ENCODE data around the gene KCND3.

KCND3 gene

DNA sequence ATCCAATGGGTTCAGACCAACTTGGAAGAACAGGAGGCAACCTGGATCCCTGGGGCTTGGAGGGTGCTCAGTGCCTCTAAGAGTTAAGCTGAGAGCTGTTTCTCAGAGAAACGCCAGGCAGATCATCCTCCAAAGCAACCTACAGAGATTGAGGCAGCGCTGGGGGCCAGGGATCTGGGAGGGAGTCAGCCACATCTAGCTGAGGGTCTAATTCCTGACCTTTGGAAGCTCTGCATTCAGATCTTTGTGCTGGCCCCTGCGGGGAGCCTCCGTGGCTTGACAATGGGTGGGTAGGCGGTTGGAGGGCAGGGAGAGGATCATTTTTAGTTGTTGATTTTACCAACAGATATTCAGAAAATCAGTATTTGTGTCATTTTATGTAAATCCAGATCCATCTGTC is 154.5 kb downstream of the KCND3 start:
- TF ChIP-seq SNAI2 (CRISPR knock-in tag; IDR thresholded peaks at IDR 0.05) = no peak
- no peak for TF ChIP-seq ZNF70 (CRISPR knock-in tag; IDR thresholded peaks at IDR 0.05)
- TF ChIP-seq ARNTL (CRISPR knock-in tag; IDR thresholded peaks at IDR 0.05; ENCODE audit: borderline replicate concordance, low read depth) = no peak
- no peak for ATAC-seq

- no peak for TF ChIP-seq ZFP3 (CRISPR knock-in tag; IDR thresholded peaks at IDR 0.05)
- no peak for TF ChIP-seq CSDC2 (CRISPR knock-in tag; IDR thresholded peaks at IDR 0.05)
- no peak for TF ChIP-seq PPARA (CRISPR knock-in tag; IDR thresholded peaks at IDR 0.05; ENCODE audit: borderline replicate concordance)
- TF ChIP-seq ZNF70 (CRISPR knock-in tag; IDR thresholded peaks at IDR 0.05) = no peak
- no peak for TF ChIP-seq TSHZ2 (CRISPR knock-in tag; IDR thresholded peaks at IDR 0.05)
- TF ChIP-seq TCF4 (CRISPR knock-in tag; IDR thresholded peaks at IDR 0.05; ENCODE audit: borderline replicate concordance) = no peak
- TF ChIP-seq GLIS3 (CRISPR knock-in tag; IDR thresholded peaks at IDR 0.05) = no peak
- TF ChIP-seq ZC3H10 (CRISPR knock-in tag; IDR thresholded peaks at IDR 0.05) = no peak
- no peak for ATAC-seq
Measured at GRCh38 chr1:111833334-111833733, 156.1 kb downstream of the KCND3 start.

DNA sequence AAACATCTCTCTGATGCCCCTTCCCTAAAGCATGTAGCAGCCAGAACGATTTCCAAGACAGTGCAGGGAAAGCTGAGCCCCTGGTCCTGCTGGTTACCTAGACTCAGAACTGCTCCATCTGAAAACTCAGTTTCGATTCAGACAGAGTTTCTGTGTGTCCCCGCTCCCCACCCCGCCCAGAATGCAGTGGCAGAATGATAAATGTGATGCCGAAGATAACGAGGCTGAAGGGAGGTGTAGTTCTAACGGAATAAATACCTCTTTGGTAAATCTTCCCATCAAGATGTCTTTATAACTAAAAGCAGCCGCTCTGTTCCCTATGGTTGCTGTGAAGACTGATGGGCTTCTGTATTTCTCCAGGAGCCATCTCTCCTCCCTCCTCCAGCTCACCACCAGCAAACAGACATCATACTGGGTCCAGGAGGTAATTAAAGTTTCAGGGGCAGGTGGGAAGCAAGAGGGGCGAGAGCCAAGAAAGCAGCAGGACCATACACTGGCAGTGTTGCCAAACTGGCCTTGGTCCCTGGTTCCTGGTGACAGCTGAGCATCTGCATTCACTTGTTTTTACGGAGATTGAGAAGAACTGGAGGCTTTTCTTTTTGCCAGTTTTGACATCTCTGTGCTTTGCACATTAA is 156.8 kb downstream of the KCND3 start:
- ATAC-seq = no peak
- TF ChIP-seq OSR1 (CRISPR knock-in tag; IDR thresholded peaks at IDR 0.05) (no peak), ESRRG (CRISPR knock-in tag; IDR thresholded peaks at IDR 0.05) (no peak), ZFP3 (CRISPR knock-in tag; IDR thresholded peaks at IDR 0.05) (no peak), GLIS3 (CRISPR knock-in tag; IDR thresholded peaks at IDR 0.05) (no peak), CREB5 (CRISPR knock-in tag; IDR thresholded peaks at IDR 0.05; ENCODE audit: low read depth) (no peak), ZNF565 (CRISPR knock-in tag; conservative IDR thresholded peaks at IDR 0.05; ENCODE audit: low read depth) (no peak), CSRNP3 (CRISPR knock-in tag; IDR thresholded peaks at IDR 0.05) (no peak), SNAI2 (CRISPR knock-in tag; IDR thresholded peaks at IDR 0.05) (no peak)
- TF ChIP-seq, protein P1, sequence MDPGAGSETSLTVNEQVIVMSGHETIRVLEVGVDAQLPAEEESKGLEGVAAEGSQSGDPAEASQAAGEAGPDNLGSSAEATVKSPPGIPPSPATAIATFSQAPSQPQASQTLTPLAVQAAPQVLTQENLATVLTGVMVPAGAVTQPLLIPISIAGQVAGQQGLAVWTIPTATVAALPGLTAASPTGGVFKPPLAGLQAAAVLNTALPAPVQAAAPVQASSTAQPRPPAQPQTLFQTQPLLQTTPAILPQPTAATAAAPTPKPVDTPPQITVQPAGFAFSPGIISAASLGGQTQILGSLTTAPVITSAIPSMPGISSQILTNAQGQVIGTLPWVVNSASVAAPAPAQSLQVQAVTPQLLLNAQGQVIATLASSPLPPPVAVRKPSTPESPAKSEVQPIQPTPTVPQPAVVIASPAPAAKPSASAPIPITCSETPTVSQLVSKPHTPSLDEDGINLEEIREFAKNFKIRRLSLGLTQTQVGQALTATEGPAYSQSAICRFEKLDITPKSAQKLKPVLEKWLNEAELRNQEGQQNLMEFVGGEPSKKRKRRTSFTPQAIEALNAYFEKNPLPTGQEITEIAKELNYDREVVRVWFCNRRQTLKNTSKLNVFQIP (CRISPR knock-in tag; IDR thresholded peaks at IDR 0.05; ENCODE audit: borderline replicate concordance, low read depth) = no peak
- TF ChIP-seq, protein P2, sequence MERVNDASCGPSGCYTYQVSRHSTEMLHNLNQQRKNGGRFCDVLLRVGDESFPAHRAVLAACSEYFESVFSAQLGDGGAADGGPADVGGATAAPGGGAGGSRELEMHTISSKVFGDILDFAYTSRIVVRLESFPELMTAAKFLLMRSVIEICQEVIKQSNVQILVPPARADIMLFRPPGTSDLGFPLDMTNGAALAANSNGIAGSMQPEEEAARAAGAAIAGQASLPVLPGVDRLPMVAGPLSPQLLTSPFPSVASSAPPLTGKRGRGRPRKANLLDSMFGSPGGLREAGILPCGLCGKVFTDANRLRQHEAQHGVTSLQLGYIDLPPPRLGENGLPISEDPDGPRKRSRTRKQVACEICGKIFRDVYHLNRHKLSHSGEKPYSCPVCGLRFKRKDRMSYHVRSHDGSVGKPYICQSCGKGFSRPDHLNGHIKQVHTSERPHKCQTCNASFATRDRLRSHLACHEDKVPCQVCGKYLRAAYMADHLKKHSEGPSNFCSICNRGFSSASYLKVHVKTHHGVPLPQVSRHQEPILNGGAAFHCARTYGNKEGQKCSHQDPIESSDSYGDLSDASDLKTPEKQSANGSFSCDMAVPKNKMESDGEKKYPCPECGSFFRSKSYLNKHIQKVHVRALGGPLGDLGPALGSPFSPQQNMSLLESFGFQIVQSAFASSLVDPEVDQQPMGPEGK (CRISPR knock-in tag; IDR thresholded peaks at IDR 0.05; ENCODE audit: borderline replicate concordance) = no peak

DNA sequence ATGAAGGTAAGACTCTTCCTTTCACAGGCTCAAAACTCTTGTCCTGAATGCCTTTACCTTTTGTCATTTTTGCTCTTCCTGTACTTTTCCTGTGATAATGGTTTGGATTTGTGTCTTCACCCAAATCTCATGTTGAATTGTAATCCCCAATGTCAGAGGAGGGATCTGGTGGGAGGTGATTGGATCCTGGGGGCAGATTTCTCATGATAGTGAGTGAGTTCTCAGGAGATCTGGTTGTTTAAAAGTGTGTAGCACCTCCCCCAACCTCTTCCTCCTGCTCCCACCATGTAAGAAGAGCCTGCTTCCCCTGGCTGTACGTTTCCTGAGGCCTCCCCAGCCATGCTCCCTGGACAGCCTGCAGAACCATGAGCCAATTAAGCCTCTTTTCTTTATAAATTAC is 158.3 kb downstream of the KCND3 start:
- ATAC-seq = no peak
- TF ChIP-seq, protein P2 (CRISPR knock-in tag; IDR thresholded peaks at IDR 0.05; ENCODE audit: borderline replicate concordance) = no peak
- TF ChIP-seq ZNF70 (CRISPR knock-in tag; IDR thresholded peaks at IDR 0.05) (no peak), SNAI2 (CRISPR knock-in tag; IDR thresholded peaks at IDR 0.05) (no peak), RARB (CRISPR knock-in tag; IDR thresholded peaks at IDR 0.05) (no peak), GLIS3 (CRISPR knock-in tag; IDR thresholded peaks at IDR 0.05) (no peak), ZFP30 (CRISPR knock-in tag; IDR thresholded peaks at IDR 0.05) (no peak)

Data from SK-N-SH treated with all-trans-retinoic acid at 6 μM for 48 hours (cell line).